ENCODE data around the gene ADGRL1. TPM values are rescaled to one million over a fixed set of nuclear protein-coding genes. Genes with fewer than 3 reads are reported as not detected.
"Not testable (repeated sequence)": the region's sequence is repeated elsewhere in the genome, so short reads cannot be mapped to it uniquely, and the experiment has no call there.

ADGRL1 gene
- total RNA-seq (ENCODE audit: unreplicated experiment), result 68.1 TPM
- long read RNA-seq, partial matches to known transcripts, result 0 of 2 reads
- long read RNA-seq, other reads (novel, unspliced or antisense), result 2 of 2 reads

DNA sequence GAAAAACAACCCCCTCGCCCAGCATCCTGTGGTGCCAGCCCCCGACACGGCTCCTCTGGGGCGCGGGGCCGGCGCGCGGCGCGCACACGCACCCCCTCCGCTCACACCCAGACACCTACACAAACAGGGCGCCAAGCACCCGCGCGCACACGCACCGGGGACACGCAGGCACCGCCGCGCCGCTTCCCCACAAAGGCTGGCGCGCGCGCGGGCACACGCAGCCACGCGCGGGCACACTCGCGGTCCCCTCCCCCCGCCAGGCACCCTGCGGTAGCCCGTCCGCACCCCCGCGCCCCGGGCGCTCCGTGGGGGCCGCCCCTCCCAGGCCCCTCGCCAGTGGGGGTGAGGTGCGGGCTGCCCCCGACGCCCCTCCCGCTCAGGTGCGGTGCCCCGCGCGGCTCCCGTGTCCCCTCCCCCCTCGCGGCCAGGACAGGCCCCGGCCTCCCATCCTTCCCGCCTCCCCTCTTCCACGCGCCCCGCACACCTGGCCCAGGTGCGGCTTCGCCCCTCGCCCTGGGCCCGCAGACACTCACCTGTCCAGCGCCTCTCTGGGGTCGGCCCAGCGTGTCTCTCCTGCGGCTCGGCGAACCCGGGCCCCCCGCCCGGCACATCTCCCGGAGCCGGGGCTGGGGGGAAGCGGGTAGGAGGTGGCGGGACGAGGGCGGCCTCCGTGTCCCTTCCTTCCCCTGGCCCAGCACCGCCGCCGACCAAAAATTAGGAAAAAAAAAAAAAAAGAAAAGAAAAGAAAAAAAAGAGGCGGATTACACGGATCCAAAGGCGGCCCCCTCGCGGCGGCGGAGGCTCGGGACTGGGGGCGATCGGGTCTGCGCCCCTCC lies at the start of gene ADGRL1:
Gene ADGRL1 (minus strand): TSS at position 718 of the 836 bp plus-strand sequence. CDS start 22,567 bp downstream, outside the sequence.
- not testable (repeated sequence) for DNase-seq; H3K9me3 Mint-ChIP-seq (ENCODE audit: unreplicated experiment); H3K36me3 Mint-ChIP-seq (ENCODE audit: unreplicated experiment); H3K4me1 Mint-ChIP-seq (ENCODE audit: low read depth, unreplicated experiment)
- H3K27me3 Mint-ChIP-seq (ENCODE audit: unreplicated experiment), result peaks cover 13% of the 10 kb centered on the region
- H3K4me3 Mint-ChIP-seq (ENCODE audit: unreplicated experiment), result peak within 1 kb of the TSS; percentile 97
- peak within 1 kb of the TSS; percentile 93 for H3K27ac Mint-ChIP-seq (ENCODE audit: unreplicated experiment)

GRCh38 chr19:14255316-14255715 lies 49.3 kb upstream of the ADGRL1 start:
- not testable (repeated sequence) for H3K27me3 Mint-ChIP-seq (ENCODE audit: unreplicated experiment); H3K27ac Mint-ChIP-seq (ENCODE audit: unreplicated experiment); H3K9me3 Mint-ChIP-seq (ENCODE audit: unreplicated experiment); H3K4me1 Mint-ChIP-seq (ENCODE audit: low read depth, unreplicated experiment); H3K4me3 Mint-ChIP-seq (ENCODE audit: unreplicated experiment); H3K36me3 Mint-ChIP-seq (ENCODE audit: unreplicated experiment); DNase-seq

- peak; percentile 59 for DNase-seq
- not testable (repeated sequence) for H3K27me3 Mint-ChIP-seq (ENCODE audit: unreplicated experiment); H3K36me3 Mint-ChIP-seq (ENCODE audit: unreplicated experiment); H3K27ac Mint-ChIP-seq (ENCODE audit: unreplicated experiment); H3K9me3 Mint-ChIP-seq (ENCODE audit: unreplicated experiment); H3K4me1 Mint-ChIP-seq (ENCODE audit: low read depth, unreplicated experiment)
- H3K4me3 Mint-ChIP-seq (ENCODE audit: unreplicated experiment), result peak overlapping the region; percentile 56
Observed at GRCh38 chr19:14253822-14254599, 48.0 kb upstream of the ADGRL1 start.

GRCh38 chr19:14252136-14252535 lies 46.2 kb upstream of the ADGRL1 start:
- not testable (repeated sequence) for H3K4me3 Mint-ChIP-seq (ENCODE audit: unreplicated experiment); H3K4me1 Mint-ChIP-seq (ENCODE audit: low read depth, unreplicated experiment); H3K27ac Mint-ChIP-seq (ENCODE audit: unreplicated experiment); DNase-seq; H3K27me3 Mint-ChIP-seq (ENCODE audit: unreplicated experiment); H3K36me3 Mint-ChIP-seq (ENCODE audit: unreplicated experiment); H3K9me3 Mint-ChIP-seq (ENCODE audit: unreplicated experiment)

- TF ChIP-seq CTCF (IDR thresholded peaks at IDR 0.05; ENCODE audit: partially characterized antibody, unreplicated experiment), result no peak
- H3K27me3 Mint-ChIP-seq (ENCODE audit: unreplicated experiment), result peaks cover 5% of the 10 kb centered on the region
- peaks cover 3% of the 10 kb centered on the region for H3K9me3 Mint-ChIP-seq (ENCODE audit: unreplicated experiment)
- peaks cover 7% of the 10 kb centered on the region for H3K4me1 Mint-ChIP-seq (ENCODE audit: low read depth, unreplicated experiment)
- no peak for DNase-seq
- peak overlapping the region; percentile 18 for H3K4me3 Mint-ChIP-seq (ENCODE audit: unreplicated experiment)
- no peaks in the 10 kb centered on the region for H3K36me3 Mint-ChIP-seq (ENCODE audit: unreplicated experiment)
- H3K27ac Mint-ChIP-seq (ENCODE audit: unreplicated experiment), result no peak overlapping the region
Observed at GRCh38 chr19:14250870-14251269, 44.9 kb upstream of the ADGRL1 start.

DNA sequence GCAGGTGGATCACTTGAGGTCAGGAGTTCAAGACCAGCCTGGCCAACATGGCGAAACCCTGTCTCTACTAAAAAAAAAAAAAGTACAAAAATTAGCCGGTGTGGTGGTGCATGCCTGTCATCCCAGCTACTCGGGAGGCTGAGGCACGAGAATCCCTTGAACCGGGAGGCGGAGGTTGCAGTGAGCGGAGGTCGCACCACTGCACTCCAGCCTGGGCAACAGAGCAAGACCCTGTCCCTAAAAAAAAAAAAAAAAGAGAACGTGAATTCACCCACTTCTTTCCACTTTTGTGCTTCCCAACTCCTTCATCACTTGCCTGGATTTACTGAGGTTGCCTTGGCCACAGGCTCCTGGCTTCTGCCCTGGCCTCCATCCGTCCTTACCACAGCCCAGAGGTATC lies 44.3 kb upstream of the ADGRL1 start:
- not testable (repeated sequence) for H3K27ac Mint-ChIP-seq (ENCODE audit: unreplicated experiment)

DNA sequence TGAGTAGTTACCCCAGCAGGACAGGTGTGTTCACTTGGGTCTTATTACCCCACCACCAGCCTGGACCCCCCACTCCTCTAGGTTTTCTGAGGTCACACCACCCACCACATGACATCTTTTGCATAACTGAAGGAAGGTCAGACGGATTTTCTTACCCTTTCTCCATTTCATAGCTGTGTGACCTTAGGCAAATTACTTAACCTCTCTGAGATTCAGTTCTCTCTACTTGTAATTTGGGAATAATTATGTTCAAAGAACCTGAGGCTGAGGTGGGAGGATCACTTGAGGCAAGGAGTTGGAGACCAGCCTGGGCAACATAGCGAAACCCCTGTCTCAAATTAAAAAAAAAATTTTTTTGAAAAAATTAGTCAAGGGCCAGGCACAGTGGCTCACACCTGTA lies 43.9 kb upstream of the ADGRL1 start:
- H3K27me3 Mint-ChIP-seq (ENCODE audit: unreplicated experiment); H3K36me3 Mint-ChIP-seq (ENCODE audit: unreplicated experiment); DNase-seq; H3K4me1 Mint-ChIP-seq (ENCODE audit: low read depth, unreplicated experiment); H3K9me3 Mint-ChIP-seq (ENCODE audit: unreplicated experiment): not testable (repeated sequence)
- peak overlapping the region; percentile 52 for H3K27ac Mint-ChIP-seq (ENCODE audit: unreplicated experiment)
- peak overlapping the region; percentile 75 for H3K4me3 Mint-ChIP-seq (ENCODE audit: unreplicated experiment)

More for the DNA sequence above, 44.3 kb upstream of the ADGRL1 start:
- H3K27me3 Mint-ChIP-seq (ENCODE audit: unreplicated experiment); H3K36me3 Mint-ChIP-seq (ENCODE audit: unreplicated experiment); H3K9me3 Mint-ChIP-seq (ENCODE audit: unreplicated experiment); H3K4me1 Mint-ChIP-seq (ENCODE audit: low read depth, unreplicated experiment); DNase-seq: not testable (repeated sequence)
- H3K4me3 Mint-ChIP-seq (ENCODE audit: unreplicated experiment), result peak overlapping the region; percentile 18

DNA sequence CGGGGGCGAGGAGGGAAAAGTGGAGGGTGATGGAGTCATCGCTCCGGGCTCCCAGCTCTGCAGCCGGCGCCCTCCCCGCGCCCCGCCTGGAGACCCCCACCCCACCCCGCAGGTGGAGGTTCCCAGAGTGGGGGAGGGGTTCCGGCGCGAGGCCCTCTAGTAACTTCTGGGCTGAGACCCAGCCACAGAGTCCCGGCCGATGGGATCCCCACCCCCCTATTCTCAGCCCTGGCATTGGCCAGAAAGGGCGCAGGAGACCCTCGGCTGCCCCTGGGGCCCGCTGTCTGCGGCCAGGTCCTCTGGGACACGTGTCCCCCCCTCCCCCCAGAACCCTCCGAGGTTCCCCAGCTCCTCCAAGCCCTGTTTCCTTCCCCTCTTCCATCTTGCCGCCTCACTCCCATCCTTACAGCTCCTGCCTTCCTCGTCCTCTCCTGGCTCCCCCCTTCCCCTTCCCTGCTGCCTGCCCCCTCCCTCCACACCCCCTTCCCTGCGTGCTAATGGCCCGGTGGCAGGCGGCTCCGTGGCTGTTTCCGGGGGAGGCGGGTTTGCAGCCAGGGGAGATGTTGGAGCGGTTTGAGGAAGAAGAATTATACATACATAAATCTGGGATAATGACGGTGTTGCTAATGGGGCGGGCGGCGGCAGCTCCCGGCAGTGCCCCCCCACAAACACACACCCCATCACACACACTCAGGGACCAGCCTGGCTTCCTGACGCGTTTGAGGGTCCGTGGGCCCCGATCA lies 43.2 kb upstream of the ADGRL1 start:
- peak; percentile 58 for DNase-seq
- H3K4me1 Mint-ChIP-seq (ENCODE audit: low read depth, unreplicated experiment); H3K36me3 Mint-ChIP-seq (ENCODE audit: unreplicated experiment); H3K9me3 Mint-ChIP-seq (ENCODE audit: unreplicated experiment); H3K27me3 Mint-ChIP-seq (ENCODE audit: unreplicated experiment): not testable (repeated sequence)
- peak overlapping the region; percentile 75 for H3K4me3 Mint-ChIP-seq (ENCODE audit: unreplicated experiment)
- peak overlapping the region; percentile 52 for H3K27ac Mint-ChIP-seq (ENCODE audit: unreplicated experiment)

All from glutamatergic neuron (in vitro differentiated cells).